ENCODE measurements around the gene PIGU. TPM values are rescaled to one million over a fixed set of nuclear protein-coding genes. Genes with fewer than 3 reads are reported as not detected.

The PIGU gene
- total and polyA plus RNA-seq, 2 of the 13 experiments (the other 11 are each of a cell fraction or from before 2014, with no cell fraction given), result 45.5 to 231 TPM

DNA sequence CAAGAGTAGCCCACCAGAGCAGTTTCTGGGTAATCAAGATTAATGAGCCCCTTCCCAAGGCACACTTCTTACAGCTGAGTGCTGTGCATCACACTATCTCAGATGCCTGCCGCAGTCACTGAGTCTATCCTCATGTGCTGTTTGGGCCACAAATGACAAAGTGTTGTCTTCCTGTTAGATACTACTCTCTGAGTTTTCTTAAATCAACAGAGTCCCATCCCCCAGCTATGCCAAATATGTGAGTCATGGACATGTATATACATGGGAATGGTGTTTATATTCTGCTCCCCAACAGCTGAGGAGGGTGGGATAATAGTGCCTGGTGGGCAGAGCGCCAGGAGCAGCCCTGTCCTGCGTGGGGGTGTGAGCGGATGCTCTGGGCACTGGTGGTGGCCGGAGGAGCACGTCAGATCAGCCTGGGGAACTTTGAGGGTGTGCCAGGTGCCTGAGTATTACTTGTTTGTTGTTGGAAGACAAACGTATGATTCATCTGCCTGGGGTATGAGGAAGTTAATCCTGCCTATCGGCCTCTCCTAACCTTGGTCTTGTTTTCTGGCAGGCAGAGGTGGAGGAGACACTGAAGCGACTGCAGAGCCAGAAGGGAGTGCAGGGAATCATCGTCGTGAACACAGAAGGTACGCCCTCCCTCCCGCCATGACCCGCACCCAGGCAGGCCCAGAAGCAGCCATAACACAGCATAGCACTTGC is 151.0 kb downstream of the PIGU start (continued):
- TF ChIP-seq ZNF691 (CRISPR knock-in tag; IDR thresholded peaks at IDR 0.05; ENCODE audit: borderline replicate concordance, low read depth) (peak; percentile 90; the same call in 1 of the 2 replicates), MXD4 (CRISPR knock-in tag; IDR thresholded peaks at IDR 0.05) (peak; percentile 81), ZNF318 (CRISPR knock-in tag; IDR thresholded peaks at IDR 0.05) (no peak), FOXO1 (CRISPR knock-in tag; IDR thresholded peaks at IDR 0.05) (peak; percentile 83), CAMTA2 (CRISPR knock-in tag; IDR thresholded peaks at IDR 0.05; ENCODE audit: borderline replicate concordance) (peak; percentile 75; the same call in 1 of the 2 replicates), ZNF543 (CRISPR knock-in tag; IDR thresholded peaks at IDR 0.05) (peak; percentile 80; the same call in 1 of the 2 replicates), EED (CRISPR knock-in tag; IDR thresholded peaks at IDR 0.05) (no peak), HNRNPH1 (optimal IDR thresholded peaks at IDR 0.05; ENCODE audit: low read depth, low read length) (no peak), ONECUT2 (CRISPR knock-in tag; IDR thresholded peaks at IDR 0.05) (no peak), RAD21 (CRISPR knock-in tag; IDR thresholded peaks at IDR 0.05) (0 out of 2 replicates have a peak, but pooled peaks have one; percentile 13), ZFP37 (CRISPR knock-in tag; IDR thresholded peaks at IDR 0.05; ENCODE audit: borderline replicate concordance) (no peak; the same call in none of the 2 replicates), NFYB (CRISPR knock-in tag; IDR thresholded peaks at IDR 0.05) (no peak), HDAC6 (IDR thresholded peaks at IDR 0.05; ENCODE audit: low read depth, low read length) (no peak), RFXAP (CRISPR knock-in tag; IDR thresholded peaks at IDR 0.05; ENCODE audit: borderline replicate concordance) (peak; percentile 44; the same call in 1 of the 2 replicates), CREM (IDR thresholded peaks at IDR 0.05) (peak; percentile 72), CREM (CRISPR knock-in tag; IDR thresholded peaks at IDR 0.05) (no peak), ZKSCAN5 (CRISPR knock-in tag; IDR thresholded peaks at IDR 0.05) (0 out of 2 replicates have a peak, but pooled peaks have one; percentile 27)
- TF ChIP-seq, protein P1, sequence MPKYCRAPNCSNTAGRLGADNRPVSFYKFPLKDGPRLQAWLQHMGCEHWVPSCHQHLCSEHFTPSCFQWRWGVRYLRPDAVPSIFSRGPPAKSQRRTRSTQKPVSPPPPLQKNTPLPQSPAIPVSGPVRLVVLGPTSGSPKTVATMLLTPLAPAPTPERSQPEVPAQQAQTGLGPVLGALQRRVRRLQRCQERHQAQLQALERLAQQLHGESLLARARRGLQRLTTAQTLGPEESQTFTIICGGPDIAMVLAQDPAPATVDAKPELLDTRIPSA (CRISPR knock-in tag; IDR thresholded peaks at IDR 0.05; ENCODE audit: borderline replicate concordance), result no peak
- TF ChIP-seq, protein P2, sequence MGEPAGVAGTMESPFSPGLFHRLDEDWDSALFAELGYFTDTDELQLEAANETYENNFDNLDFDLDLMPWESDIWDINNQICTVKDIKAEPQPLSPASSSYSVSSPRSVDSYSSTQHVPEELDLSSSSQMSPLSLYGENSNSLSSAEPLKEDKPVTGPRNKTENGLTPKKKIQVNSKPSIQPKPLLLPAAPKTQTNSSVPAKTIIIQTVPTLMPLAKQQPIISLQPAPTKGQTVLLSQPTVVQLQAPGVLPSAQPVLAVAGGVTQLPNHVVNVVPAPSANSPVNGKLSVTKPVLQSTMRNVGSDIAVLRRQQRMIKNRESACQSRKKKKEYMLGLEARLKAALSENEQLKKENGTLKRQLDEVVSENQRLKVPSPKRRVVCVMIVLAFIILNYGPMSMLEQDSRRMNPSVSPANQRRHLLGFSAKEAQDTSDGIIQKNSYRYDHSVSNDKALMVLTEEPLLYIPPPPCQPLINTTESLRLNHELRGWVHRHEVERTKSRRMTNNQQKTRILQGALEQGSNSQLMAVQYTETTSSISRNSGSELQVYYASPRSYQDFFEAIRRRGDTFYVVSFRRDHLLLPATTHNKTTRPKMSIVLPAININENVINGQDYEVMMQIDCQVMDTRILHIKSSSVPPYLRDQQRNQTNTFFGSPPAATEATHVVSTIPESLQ (CRISPR knock-in tag; conservative IDR thresholded peaks at IDR 0.05), result no peak
